Measurements from ENCODE around the gene GRM8.

Gene GRM8

GRCh38 chr7:127252778-127253280, at the start of gene GRM8:
GRM8 (minus strand) TSS chr7:127252941.
- DNase-seq = no peak

GRCh38 chr7:127290801-127291361, 38.1 kb upstream of the GRM8 start:
- no peak for DNase-seq

- DNase-seq = no peak
Observed at GRCh38 chr7:127290116-127290655, 37.4 kb upstream of the GRM8 start.

GRCh38 chr7:127287133-127287532, 34.4 kb upstream of the GRM8 start:
- no peak for DNase-seq

GRCh38 chr7:127270093-127270492, 17.4 kb upstream of the GRM8 start:
- no peak for DNase-seq

- DNase-seq = no peak
Observed at GRCh38 chr7:127266047-127266446, 13.3 kb upstream of the GRM8 start.

- no peak for DNase-seq
Observed at GRCh38 chr7:127264219-127264618, 11.5 kb upstream of the GRM8 start.

- DNase-seq = peak; percentile 33
Observed at GRCh38 chr7:127258111-127258510, 5.4 kb upstream of the GRM8 start.

GRCh38 chr7:127257086-127257485, 4.3 kb upstream of the GRM8 start:
- DNase-seq = no peak

- DNase-seq = no peak
Observed at GRCh38 chr7:127256041-127256725, 3.4 kb upstream of the GRM8 start.

- no peak for DNase-seq
Observed at GRCh38 chr7:127254163-127254684, 1.5 kb upstream of the GRM8 start.

- DNase-seq = peak; percentile 26
Observed at GRCh38 chr7:127253281-127254162, 781 bp upstream of the GRM8 start.

- DNase-seq = no peak
Observed at GRCh38 chr7:127252377-127252713, 396 bp downstream of the GRM8 start.

- DNase-seq = no peak
Observed at GRCh38 chr7:127251465-127252376, 1.0 kb downstream of the GRM8 start.

- no peak for DNase-seq
Observed at GRCh38 chr7:127251036-127251464, 1.7 kb downstream of the GRM8 start.

GRCh38 chr7:127250312-127251035, 2.3 kb downstream of the GRM8 start:
- DNase-seq = no peak

GRCh38 chr7:127245607-127246006, 7.1 kb downstream of the GRM8 start:
- no peak for DNase-seq

- no peak for DNase-seq
Observed at GRCh38 chr7:127245002-127245401, 7.7 kb downstream of the GRM8 start.

GRCh38 chr7:127239814-127240213, 12.9 kb downstream of the GRM8 start:
- no peak for DNase-seq

GRCh38 chr7:127233630-127234029, 19.1 kb downstream of the GRM8 start:
- no peak for DNase-seq

GRCh38 chr7:127231415-127231814, 21.3 kb downstream of the GRM8 start:
- DNase-seq = no peak
